H1 (cell line): ENCODE measurements around the gene TPT1. TPM values are rescaled to one million over a fixed set of nuclear protein-coding genes. Genes with fewer than 3 reads are reported as not detected.

ENCODE experiments used
- CTCF ChIA-PET: fragments of 300-600 bp; sonication (Branson Sonifier 250); formaldehyde crosslinking; loops from one replicate; lab custom pipeline; 2021; ENCODE audit not compliant: partially characterized antibody; lab: Charles Lee
- POLR2A ChIA-PET: fragments of 300-600 bp; sonication (Branson Sonifier 250); formaldehyde crosslinking; loops from one replicate; lab custom pipeline; 2021; ENCODE audit warnings: inconsistent platforms; ENCODE audit not compliant: partially characterized antibody; lab: Charles Lee
- DNase-seq, 2 experiments: peaks; one replicate each; pipeline versions ENCODE4 v3.0.0 to v3.0.0-alpha.2; 2010 to 2022; ENCODE audit warnings: low spot score in 2 of 2, low read depth in 1 of 2, mixed read lengths in 1 of 2
- FAIRE-seq: peaks from 2 replicates; lab custom pipeline; 2011; peaks lifted over from hg19 to GRCh38; lab: Jason Lieb, UNC
- H2AFZ ChIP-seq: 2 replicates; pipeline ENCODE4 v1.8.1; 2012; ENCODE audit warnings: low read length, inconsistent platforms
- H2AK5ac ChIP-seq: 2 replicates; pipeline ENCODE4 v1.6.1; 2013; ENCODE audit warnings: low read depth, low read length
- H2BK120ac ChIP-seq: replicated peaks from 2 replicates; pipeline ENCODE3; 2013; ENCODE audit warnings: low read depth, low read length, inconsistent platforms
- H2BK12ac ChIP-seq: 2 replicates; pipeline ENCODE4 v1.6.1; 2013; ENCODE audit warnings: low read depth, low read length
- H2BK15ac ChIP-seq: 2 replicates; pipeline ENCODE4 v1.6.1; 2013; ENCODE audit warnings: low read length
- H2BK20ac ChIP-seq: 2 replicates; pipeline ENCODE4 v1.6.1; 2013; ENCODE audit warnings: low read length
- H2BK5ac ChIP-seq: 2 replicates; pipeline ENCODE4 v1.6.1; 2013; ENCODE audit warnings: low read depth, low read length
- H3K14ac ChIP-seq: 2 replicates; pipeline ENCODE4 v1.6.1; 2013; ENCODE audit warnings: inconsistent platforms; ENCODE audit not compliant: insufficient read length
- H3K18ac ChIP-seq: 2 replicates; pipeline ENCODE4 v1.6.1; 2013; ENCODE audit warnings: low read length; ENCODE audit errors: extremely low read depth
- H3K23ac ChIP-seq: 2 replicates; pipeline ENCODE4 v1.6.1; 2013; ENCODE audit warnings: inconsistent platforms; ENCODE audit not compliant: insufficient read length
- H3K23me2 ChIP-seq: 2 replicates; pipeline ENCODE4 v1.6.1; 2013; ENCODE audit warnings: low read depth, low read length
- H3K27ac ChIP-seq: 2 replicates; pipeline ENCODE4 v1.6.1; 2011; ENCODE audit warnings: low read depth, low read length, inconsistent platforms
- H3K27me3 ChIP-seq, 4 experiments: replicated peaks in 1 of 4; 1 replicate in 1 of 4; 2 replicates in 3 of 4; pipeline versions ENCODE4 v1.6.1 to v1.8.1; 2011 to 2013; ENCODE audit warnings: low read length in 3 of 4, mild to moderate bottlenecking in 3 of 4, inconsistent platforms in 2 of 4, mixed read lengths in 2 of 4, moderate library complexity in 1 of 4; ENCODE audit not compliant: control insufficient read depth in 3 of 4, insufficient read depth in 3 of 4; ENCODE audit errors: extremely low read depth in 1 of 4
- H3K36me3 ChIP-seq, 4 experiments: 2 replicates each; pipeline versions ENCODE4 v1.6.1 to v1.8.1; 2011 to 2013; ENCODE audit warnings: mild to moderate bottlenecking in 4 of 4, low read length in 3 of 4, moderate library complexity in 2 of 4, control low read depth in 1 of 4, inconsistent platforms in 1 of 4; ENCODE audit not compliant: insufficient read depth in 4 of 4, control insufficient read depth in 2 of 4
- H3K4ac ChIP-seq: replicated peaks from 2 replicates; pipeline ENCODE3; 2013; ENCODE audit warnings: low read length, low read depth, mixed read lengths, inconsistent platforms; ENCODE audit not compliant: insufficient read length
- H3K4me1 ChIP-seq, 4 experiments: replicated peaks in 1 of 4; 1 replicate in 1 of 4; 2 replicates in 3 of 4; pipeline versions ENCODE4 v1.6.1 to v1.8.1; 2011 to 2013; ENCODE audit warnings: low read length in 3 of 4, inconsistent platforms in 2 of 4, mixed read lengths in 1 of 4; ENCODE audit not compliant: insufficient read depth in 4 of 4, control insufficient read depth in 3 of 4
- H3K4me2 ChIP-seq, 2 experiments: 2 replicates each; pipeline versions ENCODE4 v1.6.1 to v1.8.1; 2011 to 2013; ENCODE audit warnings: low read depth in 2 of 2, low read length in 2 of 2, control low read depth in 1 of 2, inconsistent platforms in 1 of 2, mild to moderate bottlenecking in 1 of 2; ENCODE audit not compliant: insufficient read depth in 1 of 2
- H3K4me3 ChIP-seq, 4 experiments: fragments of 200-600, 300-600 bp in 1 of 4; sonication (generic), shearing (Covaris generic), sonication (Bioruptor Twin) in 1 of 4; 2 replicates each; pipeline versions ENCODE4 v1.5.1 to v1.8.1; 2011 to 2016; ENCODE audit warnings: low read length in 4 of 4, low read depth in 3 of 4, control low read depth in 2 of 4, inconsistent platforms in 2 of 4, mild to moderate bottlenecking in 2 of 4, mixed read lengths in 1 of 4, moderate library complexity in 1 of 4; ENCODE audit not compliant: insufficient read depth in 2 of 4; ENCODE audit errors: extremely low read depth in 1 of 4
- H3K56ac ChIP-seq: replicated peaks from 2 replicates; pipeline ENCODE3; 2013; ENCODE audit warnings: low read depth, mild to moderate bottlenecking, mixed read lengths, low read length, inconsistent platforms; ENCODE audit not compliant: insufficient read length
- H3K79me1 ChIP-seq: 2 replicates; pipeline ENCODE4 v1.6.1; 2013; ENCODE audit warnings: low read depth, low read length, control low read depth
- H3K79me2 ChIP-seq, 2 experiments: 2 replicates each; pipeline versions ENCODE4 v1.6.1 to v1.8.1; 2012 to 2013; ENCODE audit warnings: low read length in 2 of 2, mild to moderate bottlenecking in 2 of 2, inconsistent platforms in 1 of 2; ENCODE audit not compliant: insufficient read depth in 2 of 2, control insufficient read depth in 1 of 2
- H3K9ac ChIP-seq, 4 experiments: replicated peaks in 1 of 4; 1 replicate in 1 of 4; 2 replicates in 3 of 4; pipeline versions ENCODE4 v1.6.1 to v1.8.1; 2011 to 2013; ENCODE audit warnings: low read depth in 3 of 4, low read length in 3 of 4, control low read depth in 2 of 4, mild to moderate bottlenecking in 2 of 4, moderate library complexity in 2 of 4, inconsistent platforms in 1 of 4; ENCODE audit errors: extremely low read depth in 1 of 4
- H3K9me3 ChIP-seq, 2 experiments: 2 replicates each; pipeline versions ENCODE4 v1.6.1 to v1.8.1; 2012 to 2013; ENCODE audit warnings: mild to moderate bottlenecking in 2 of 2, moderate library complexity in 2 of 2, control low read depth in 1 of 2, inconsistent platforms in 1 of 2, low read depth in 1 of 2, low read length in 1 of 2, mixed read lengths in 1 of 2; ENCODE audit not compliant: insufficient read depth in 2 of 2
- H4K20me1 ChIP-seq, 2 experiments: replicated peaks in 1 of 2; 2 replicates each; pipeline versions ENCODE3 to v1.8.1; 2011 to 2013; ENCODE audit warnings: inconsistent platforms in 2 of 2, low read length in 2 of 2, mild to moderate bottlenecking in 1 of 2; ENCODE audit not compliant: insufficient read depth in 2 of 2, control insufficient read depth in 1 of 2
- H4K5ac ChIP-seq: 2 replicates; pipeline ENCODE4 v1.6.1; 2013; ENCODE audit warnings: low read length, low read depth, mixed read lengths, inconsistent platforms; ENCODE audit not compliant: insufficient read length
- H4K8ac ChIP-seq: 2 replicates; pipeline ENCODE4 v1.8.0; 2013; ENCODE audit warnings: mild to moderate bottlenecking, moderate library complexity, low read length, inconsistent platforms; ENCODE audit not compliant: insufficient read depth; ENCODE audit errors: extremely low read depth
- H4K91ac ChIP-seq: replicated peaks from 2 replicates; pipeline ENCODE3; 2013; ENCODE audit warnings: low read length, mixed read lengths, inconsistent platforms; ENCODE audit not compliant: insufficient read length
- EGR1 ChIP-seq: IDR thresholded peaks from 2 replicates; pipeline ENCODE4 v1.6.1; 2011; ENCODE audit warnings: low read depth, low read length, borderline replicate concordance
- MAFK ChIP-seq: IDR thresholded peaks from 2 replicates; pipeline ENCODE4 v1.6.1; 2012; ENCODE audit warnings: low read depth, mild to moderate bottlenecking, improper control_type of control experiment, low read length
- RBBP5 ChIP-seq: IDR thresholded peaks from 2 replicates; pipeline ENCODE4 v1.7.1; 2012; ENCODE audit warnings: low read depth, mild to moderate bottlenecking, inconsistent platforms, low read length, moderate library complexity, borderline replicate concordance
- SUZ12 ChIP-seq: fragments of 200-600 bp; sonication (generic); IDR thresholded peaks from 2 replicates; pipeline ENCODE4 v1.6.1; 2012; ENCODE audit warnings: mild to moderate bottlenecking, inconsistent platforms, low read length, moderate library complexity, mixed read lengths
- ZNF274 ChIP-seq: IDR thresholded peaks from 2 replicates; pipeline ENCODE4 v1.7.0; 2012; ENCODE audit warnings: low read length, borderline replicate concordance; ENCODE audit errors: extremely low read depth
- WGBS, 2 experiments: shearing (Covaris generic) in 1 of 2; methylation state at CpG; one replicate each; pipeline versions ENCODE4 v1.1.6 to v1.1.7; 2013 to 2015; ENCODE audit warnings: low lambda C conversion rate in 2 of 2, mixed read lengths in 2 of 2, inconsistent platforms in 1 of 2, low coverage in 1 of 2, missing lambda C conversion rate in 1 of 2; ENCODE audit not compliant: insufficient replicate concordance in 2 of 2, insufficient coverage in 1 of 2, insufficient read length in 1 of 2; ENCODE audit errors: extremely low coverage in 1 of 2, missing lambda C conversion rate in 1 of 2; 5-methylcytosine and 5-hydroxymethylcytosine counted together
- polyA plus RNA-seq, 7 experiments: library from polyadenylated mRNA; depleted of rRNA in 3 of 7; stranded (reverse) in 5 of 7; unstranded in 2 of 7; fragments of >200 nt in 5 of 7; fragments of 200-250 nt in 2 of 7; gene quantifications; 1 replicate in 5 of 7; 2 replicates in 1 of 7; 4 replicates in 1 of 7; pipeline versions ENCODE4 v1.2.1 to v1.2.3, GENCODE V29; 2011 to 2013; ENCODE audit warnings: missing spikeins in 2 of 7, mixed read lengths in 2 of 7
- total RNA-seq: library from RNA; stranded (reverse); fragmentation: NEBNext Ultra II Directional; extraction: Animal tissue kit (Norgen Biotek cat#: 25700); gene quantifications from 2 replicates; pipeline ENCODE4 v1.2.1, GENCODE V29; 2021

The TPT1 gene
- total and polyA plus RNA-seq, 2 of the 8 experiments (the other 6 are each of a cell fraction or from before 2014, with no cell fraction given): 2,245 to 2,279 TPM

DNA sequence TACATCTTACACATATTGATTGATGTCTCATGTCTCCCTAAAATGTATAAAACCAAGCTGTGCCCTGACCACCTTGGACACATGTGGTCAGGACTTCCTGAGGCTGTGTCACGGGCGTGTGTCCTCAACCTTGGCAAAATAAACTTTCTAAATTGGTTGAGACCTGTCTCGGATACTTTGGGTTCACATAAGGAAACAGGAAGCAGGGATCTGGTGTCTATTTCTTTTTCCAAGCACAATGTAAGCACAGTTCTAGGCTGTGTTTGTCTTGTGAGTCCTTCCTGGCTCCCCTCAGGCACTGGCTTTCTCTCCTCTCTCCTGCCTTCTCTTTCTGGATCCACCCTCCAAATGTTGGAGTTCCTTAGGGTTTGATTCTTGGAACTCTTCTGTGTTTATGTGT lies 27.6 kb upstream of the TPT1 start:
- H4K8ac ChIP-seq: no peak overlapping the region
- no peak overlapping the region for H3K18ac ChIP-seq
- H3K23me2 ChIP-seq: no peaks in the 10 kb centered on the region
- no peak overlapping the region for H2AFZ ChIP-seq
- no peak overlapping the region for H3K4ac ChIP-seq
- no peak overlapping the region for H4K91ac ChIP-seq
- FAIRE-seq: no peak
- H2BK5ac ChIP-seq: no peak overlapping the region
- DNase-seq: no peak
- H3K79me2 ChIP-seq: no peaks in the 10 kb centered on the region
- no peak overlapping the region for H2BK120ac ChIP-seq
- ChIA-PET CTCF (interaction anchor here (1.3 to 12.3 kb wide), 3 partner anchors 20 to 25 kb away, joined by 3 to 164 read pairs (median 34); no protein-coding TSS in a partner anchor), POLR2A (interaction anchor here (1.1 to 1.3 kb wide), 2 partner anchors 10 to 37 kb away, joined by 3 read pairs; no protein-coding TSS in a partner anchor)
- H3K79me1 ChIP-seq: no peaks in the 10 kb centered on the region
- H3K36me3 ChIP-seq: no peaks in the 10 kb centered on the region; a peak in 1 of 8 replicates
- H3K9me3 ChIP-seq: no peaks in the 10 kb centered on the region
- H3K9ac ChIP-seq: no peak overlapping the region
- TF ChIP-seq RBBP5: no peak
- TF ChIP-seq MAFK: no peak
- no peak for TF ChIP-seq ZNF274
- no peak for TF ChIP-seq EGR1
- no peak for TF ChIP-seq SUZ12
- TF ChIP-seq, all 59 proteins: peak for 0
- peaks cover 0 to 2% of the 10 kb centered on the region in 2 experiments for H4K20me1 ChIP-seq
- no peak overlapping the region for H3K14ac ChIP-seq
- no peak overlapping the region for H4K5ac ChIP-seq
- WGBS, 2 experiments: 91% methylated on average over 3 of the region's 3 CpGs; no CpG with 5 or more reads in 1 of the 2 experiments
- H2BK15ac ChIP-seq: no peak overlapping the region
- H3K4me2 ChIP-seq: no peak overlapping the region
- no peaks in the 10 kb centered on the region for H3K27me3 ChIP-seq
- H3K56ac ChIP-seq: no peak overlapping the region
- H3K27ac ChIP-seq: no peak overlapping the region
- H3K23ac ChIP-seq: no peak overlapping the region
- peaks cover 0 to 4% (median 2%) of the 10 kb centered on the region in 4 experiments; a peak in 5 of 7 replicates for H3K4me1 ChIP-seq
- H2BK20ac ChIP-seq: no peak overlapping the region
- 0 out of 2 replicates have a peak overlapping the region, but pooled peaks have one; percentile 2 for H2BK12ac ChIP-seq
- no peak overlapping the region for H3K4me3 ChIP-seq
- H2AK5ac ChIP-seq: 0 out of 2 replicates have a peak overlapping the region, but pooled peaks have one; percentile 65
